Astrocyte (in vitro differentiated cells and primary cell): ENCODE results near the gene ANKRD40CL. TPM values are rescaled to one million over a fixed set of nuclear protein-coding genes. Genes with fewer than 3 reads are reported as not detected.

ENCODE experiments used
- microRNA-seq: library from miRNA; unstranded; fragments of <30 nt; microRNA quantifications from one replicate; pipeline ENCODE4 v1.2.0, GENCODE V29; 2020
- total RNA-seq: library from RNA; stranded (reverse); gene quantifications from 2 replicates; pipeline ENCODE4 v1.2.1, GENCODE V29; 2021

Gene ANKRD40CL
- total RNA-seq, 1 donor from 2014 or later, result not detected

Small RNAs within 50 kb of the gene (microRNA-seq; reads per million reads assigned to microRNA genes)
- not detected for gene MIR8059

Other genes starting within 250 kb of the ANKRD40CL start
- 0.24 and 1.7 TPM in 2 replicates for gene EPN3, start 234.8 kb downstream of the ANKRD40CL start, total RNA-seq
- 32.0 and 35.9 TPM in 2 replicates for gene SPATA20, start 220.3 kb downstream of the ANKRD40CL start, total RNA-seq
- 0.27 and 0.36 TPM in 2 replicates for gene CACNA1G, start 206.8 kb downstream of the ANKRD40CL start, total RNA-seq
- 0.41 and 0.55 TPM in 2 replicates for gene ABCC3, start 132.6 kb downstream of the ANKRD40CL start, total RNA-seq
- 37.0 and 38.3 TPM in 2 replicates for gene ANKRD40, start 59.6 kb downstream of the ANKRD40CL start, total RNA-seq
- 85.1 and 93.0 TPM in 2 replicates for gene LUC7L3, start 47.9 kb downstream of the ANKRD40CL start, total RNA-seq
- 0.07 TPM in 1 of 2 replicates, not detected in the other for gene WFIKKN2, start 68.1 kb upstream of the ANKRD40CL start, total RNA-seq
- 59.1 and 71.6 TPM in 2 replicates for gene TOB1, start 98.8 kb upstream of the ANKRD40CL start, total RNA-seq